ENCODE measurements around the gene PERP.

DNA sequence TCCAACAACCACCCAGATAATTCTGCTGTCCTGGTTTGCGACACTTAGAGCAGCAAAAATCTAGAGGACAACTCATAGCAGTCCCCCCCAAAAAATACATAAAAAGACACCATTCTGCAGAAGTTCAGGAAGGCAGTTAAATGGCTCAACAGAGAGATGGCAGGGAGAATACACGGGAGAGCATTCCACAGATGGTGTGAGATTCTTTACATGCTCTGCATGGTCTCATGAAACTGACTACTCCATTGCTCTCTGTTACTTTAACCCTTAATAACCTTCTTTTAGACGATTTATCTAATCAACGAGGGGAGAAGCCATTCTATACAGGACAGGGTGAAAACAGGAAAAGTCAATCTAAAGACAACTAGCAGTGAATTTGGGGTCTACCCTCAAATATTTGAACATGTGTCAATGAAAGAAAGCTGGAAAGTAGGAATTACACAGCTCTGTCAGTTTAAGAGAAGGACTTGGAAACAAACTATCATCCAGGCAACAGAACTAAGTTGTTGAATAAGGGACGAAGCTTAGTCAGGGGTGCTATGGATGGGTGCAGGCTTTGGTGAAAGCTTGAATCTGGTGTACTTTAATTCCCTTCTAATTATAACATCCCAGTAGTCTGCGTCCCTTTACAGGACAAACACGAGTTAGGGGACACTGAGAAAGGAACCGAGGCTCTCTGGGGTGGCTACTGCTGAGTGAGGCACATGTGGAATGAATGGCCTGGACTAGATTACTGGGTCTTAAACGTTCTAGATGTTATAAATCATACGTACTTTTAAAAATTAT, 5.1 kb downstream of the PERP start:
- TF ChIP-seq SIN3A (IDR thresholded peaks at IDR 0.05; ENCODE audit: borderline replicate concordance, insufficient read depth, low read length) (no peak), POLR2AphosphoS5 (IDR thresholded peaks at IDR 0.05; ENCODE audit: low read depth, low read length) (no peak)
